Gastroesophageal sphincter (tissue), 4 donors: ENCODE measurements around the gene ELAC2. TPM values are rescaled to one million over a fixed set of nuclear protein-coding genes. Genes with fewer than 3 reads are reported as not detected.

Experiments used
- ATAC-seq: fragments of 150-250 bp; one replicate; pipeline ENCODE4 v1.9.1; 2016; ENCODE audit warnings: mild to moderate bottlenecking, moderate library complexity
- H3K27ac ChIP-seq, 4 donors: fragments of 200-600 bp; sonication (generic) in 3 of 4; 1 replicate in 3 of 4; 2 replicates in 1 of 4; pipeline ENCODE4 v1.5.1; 2016 to 2019
- H3K27me3 ChIP-seq: fragments of 200-600 bp; sonication (generic); one replicate; pipeline ENCODE4 v1.5.1; 2019
- H3K36me3 ChIP-seq, 2 donors: fragments of 200-600 bp; sonication (generic); one replicate each; pipeline ENCODE4 v1.5.1; 2019; ENCODE audit warnings: control low read depth in 1 of 2
- H3K4me1 ChIP-seq, 3 donors: fragments of 200-600 bp; sonication (generic); 1 replicate in 2 of 3; 2 replicates in 1 of 3; pipeline ENCODE4 v1.5.1; 2016 to 2019; ENCODE audit warnings: control low read depth in 2 of 3
- H3K4me3 ChIP-seq, 2 donors: fragments of 200-600 bp; sonication (generic); one replicate each; pipeline ENCODE4 v1.5.1; 2019; ENCODE audit warnings: mild to moderate bottlenecking in 1 of 2, moderate library complexity in 1 of 2
- H3K9me3 ChIP-seq, 3 donors: fragments of 200-600 bp; sonication (generic); one replicate each; pipeline ENCODE4 v1.5.1; 2017 to 2019; ENCODE audit warnings: control low read depth in 2 of 3
- EP300 ChIP-seq: sonication (generic); formaldehyde crosslinking; IDR thresholded peaks from one replicate; pipeline ENCODE4 v1.6.1; 2017; ENCODE audit warnings: antibody characterized with exemption, mild to moderate bottlenecking
- POLR2A ChIP-seq, 2 donors: fragments of 450-650 bp; IDR thresholded peaks; one replicate each; pipeline ENCODE4 v1.6.1; 2017; ENCODE audit warnings: antibody characterized with exemption in 2 of 2, mild to moderate bottlenecking in 2 of 2, moderate library complexity in 1 of 2
- POLR2AphosphoS5 ChIP-seq: sonication (generic); formaldehyde crosslinking; IDR thresholded peaks from one replicate; pipeline ENCODE4 v1.6.1; 2017; ENCODE audit warnings: antibody characterized with exemption
- WGBS, 2 donors: methylation state at CpG; one replicate each; pipeline ENCODE4 v1.1.5; 2018; ENCODE audit warnings: low coverage in 1 of 2; 5-methylcytosine and 5-hydroxymethylcytosine counted together
- total RNA-seq, 4 donors: library from RNA; depleted of rRNA; stranded (reverse); fragments of >200 nt; gene quantifications; one replicate each; pipeline ENCODE4 v1.1.0, GENCODE V29; 2016
- TF ChIP-seq, protein P1 (sequence below), 4 experiments: fragments of 200-600 bp in 2 of 4; fragments of 450-650 bp in 2 of 4; sonication (generic) in 1 of 4; IDR thresholded peaks; one replicate each; pipeline ENCODE4 v1.5.1; 2017 to 2019; ENCODE audit warnings: antibody characterized with exemption in 4 of 4, mild to moderate bottlenecking in 2 of 4, moderate library complexity in 2 of 4

The ELAC2 gene
- total RNA-seq, 4 donors from 2014 or later, result 54.9 to 97.1 (median 72.2) TPM

DNA sequence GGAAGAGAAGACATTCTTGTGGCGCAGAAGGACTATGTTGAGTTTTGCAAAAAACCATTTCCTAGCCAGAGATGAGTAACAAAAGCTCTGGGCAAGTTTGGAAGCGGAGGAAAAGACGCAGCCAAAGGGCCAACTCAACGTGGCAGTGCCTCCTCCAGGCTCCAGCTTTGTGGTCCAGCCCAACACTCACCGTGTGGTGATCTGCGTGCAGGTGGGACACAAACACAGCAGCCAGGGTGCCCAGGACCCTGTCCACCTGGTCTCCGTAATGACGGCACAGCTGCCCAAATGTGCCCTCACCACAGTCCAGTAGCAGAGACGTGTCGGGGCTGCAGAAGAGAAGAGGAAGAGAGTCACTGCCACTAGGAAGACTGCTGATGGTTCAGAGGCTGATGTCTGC is 21.5 kb downstream of the ELAC2 start:
- no peaks in the 10 kb centered on the region for H3K27me3 ChIP-seq
- no peak for ATAC-seq
- WGBS, 2 donors, result 93 to 100% methylated on average over 1 to 3 of the region's 10 CpGs
- H3K4me1 ChIP-seq, result no peaks in the 10 kb centered on the region
- no peak overlapping the region for H3K4me3 ChIP-seq
- H3K9me3 ChIP-seq, result no peaks in the 10 kb centered on the region
- no peak overlapping the region for H3K27ac ChIP-seq
- TF ChIP-seq EP300 (no peak), POLR2A (IDR thresholded peaks at IDR 0.05) (no peak), POLR2AphosphoS5 (no peak)
- TF ChIP-seq, protein P1, sequence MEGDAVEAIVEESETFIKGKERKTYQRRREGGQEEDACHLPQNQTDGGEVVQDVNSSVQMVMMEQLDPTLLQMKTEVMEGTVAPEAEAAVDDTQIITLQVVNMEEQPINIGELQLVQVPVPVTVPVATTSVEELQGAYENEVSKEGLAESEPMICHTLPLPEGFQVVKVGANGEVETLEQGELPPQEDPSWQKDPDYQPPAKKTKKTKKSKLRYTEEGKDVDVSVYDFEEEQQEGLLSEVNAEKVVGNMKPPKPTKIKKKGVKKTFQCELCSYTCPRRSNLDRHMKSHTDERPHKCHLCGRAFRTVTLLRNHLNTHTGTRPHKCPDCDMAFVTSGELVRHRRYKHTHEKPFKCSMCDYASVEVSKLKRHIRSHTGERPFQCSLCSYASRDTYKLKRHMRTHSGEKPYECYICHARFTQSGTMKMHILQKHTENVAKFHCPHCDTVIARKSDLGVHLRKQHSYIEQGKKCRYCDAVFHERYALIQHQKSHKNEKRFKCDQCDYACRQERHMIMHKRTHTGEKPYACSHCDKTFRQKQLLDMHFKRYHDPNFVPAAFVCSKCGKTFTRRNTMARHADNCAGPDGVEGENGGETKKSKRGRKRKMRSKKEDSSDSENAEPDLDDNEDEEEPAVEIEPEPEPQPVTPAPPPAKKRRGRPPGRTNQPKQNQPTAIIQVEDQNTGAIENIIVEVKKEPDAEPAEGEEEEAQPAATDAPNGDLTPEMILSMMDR (IDR thresholded peaks at IDR 0.05), result no peak
- H3K36me3 ChIP-seq, result peaks cover 0 to 100% of the 10 kb centered on the region in 2 donors

DNA sequence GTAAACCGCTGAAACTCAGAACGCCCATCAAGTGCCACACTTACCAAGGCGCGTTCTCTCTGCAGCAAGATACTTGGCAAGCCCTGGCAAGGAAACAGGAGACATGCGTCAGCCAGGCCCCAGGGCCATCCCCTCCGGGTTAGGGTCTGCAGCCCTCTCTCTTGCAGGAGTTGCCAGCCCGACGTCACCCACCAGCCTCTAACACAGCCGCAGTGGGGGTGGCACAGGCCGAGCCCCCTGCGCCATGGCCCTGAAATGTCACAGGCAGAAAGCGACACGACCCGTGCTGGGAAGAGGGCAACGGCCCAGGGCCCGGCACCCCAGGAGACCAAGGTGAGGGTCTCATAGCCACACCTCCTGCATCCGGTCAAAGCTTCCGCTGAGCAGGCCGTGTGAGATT is 21.9 kb downstream of the ELAC2 start:
- H3K36me3 ChIP-seq, result peaks cover 0 to 100% of the 10 kb centered on the region in 2 donors
- no peak overlapping the region for H3K4me3 ChIP-seq
- no peak overlapping the region for H3K27ac ChIP-seq
- WGBS, 2 donors, result 85% methylated on average over 4 of the region's 19 CpGs; no CpG with 5 or more reads in 1 of the 2 donors
- ATAC-seq, result no peak
- no peaks in the 10 kb centered on the region for H3K27me3 ChIP-seq
- H3K4me1 ChIP-seq, result no peaks in the 10 kb centered on the region
- TF ChIP-seq POLR2AphosphoS5, result no peak
- TF ChIP-seq POLR2A (IDR thresholded peaks at IDR 0.05), result no peak
- TF ChIP-seq EP300, result no peak
- TF ChIP-seq, protein P1 (IDR thresholded peaks at IDR 0.05), result no peak
- no peaks in the 10 kb centered on the region for H3K9me3 ChIP-seq

DNA sequence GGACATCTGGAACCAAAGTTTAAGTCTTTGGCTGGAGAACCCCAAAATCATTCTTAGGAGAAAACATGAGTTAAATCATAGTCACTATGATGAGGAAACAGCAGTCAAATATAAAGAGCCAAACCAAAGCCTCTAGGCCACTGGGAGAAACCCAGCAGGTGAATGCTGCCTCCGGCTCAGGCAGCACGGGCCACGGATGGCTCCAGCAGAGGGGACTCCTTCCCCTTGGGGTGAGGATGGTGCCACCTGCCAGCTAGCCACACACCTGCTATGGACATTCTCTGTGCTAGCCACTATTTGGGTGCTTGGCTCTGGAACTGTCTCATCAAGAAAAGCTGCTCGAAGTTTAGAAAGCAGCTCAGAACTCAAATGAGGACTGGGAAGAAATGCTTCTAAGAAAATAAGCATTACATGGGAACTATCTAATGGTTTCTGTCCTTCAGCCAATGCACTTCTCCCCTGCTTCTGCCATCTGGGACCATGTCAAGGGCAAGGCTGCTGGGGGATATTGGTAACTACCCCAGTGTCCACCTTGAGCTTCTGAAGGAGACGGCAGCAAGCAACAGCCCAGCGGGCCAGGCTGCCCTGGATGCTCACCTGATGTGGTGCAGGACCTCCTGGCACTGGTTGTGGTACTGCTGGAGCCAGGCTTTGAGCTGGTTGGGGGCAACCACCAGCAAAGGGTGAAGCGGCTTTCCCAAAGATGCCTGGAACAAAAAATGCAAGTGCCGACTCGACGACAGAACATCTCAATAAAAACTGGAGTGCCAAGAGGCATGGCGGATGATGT is 22.5 kb downstream of the ELAC2 start:
- Histone ChIP-seq H3K27ac (no peak overlapping the region), H3K27me3 (no peaks in the 10 kb centered on the region), H3K4me3 (no peak overlapping the region), H3K4me1 (no peaks in the 10 kb centered on the region), H3K9me3 (no peaks in the 10 kb centered on the region), H3K36me3 (peaks cover 0 to 100% of the 10 kb centered on the region in 2 donors)
- ATAC-seq, result no peak
- TF ChIP-seq EP300 (no peak), POLR2AphosphoS5 (no peak), POLR2A (IDR thresholded peaks at IDR 0.05) (no peak)
- TF ChIP-seq, protein P1 (IDR thresholded peaks at IDR 0.05), result no peak
- 89 to 100% methylated on average over 1 to 3 of the region's 11 CpGs for WGBS, 2 donors

DNA sequence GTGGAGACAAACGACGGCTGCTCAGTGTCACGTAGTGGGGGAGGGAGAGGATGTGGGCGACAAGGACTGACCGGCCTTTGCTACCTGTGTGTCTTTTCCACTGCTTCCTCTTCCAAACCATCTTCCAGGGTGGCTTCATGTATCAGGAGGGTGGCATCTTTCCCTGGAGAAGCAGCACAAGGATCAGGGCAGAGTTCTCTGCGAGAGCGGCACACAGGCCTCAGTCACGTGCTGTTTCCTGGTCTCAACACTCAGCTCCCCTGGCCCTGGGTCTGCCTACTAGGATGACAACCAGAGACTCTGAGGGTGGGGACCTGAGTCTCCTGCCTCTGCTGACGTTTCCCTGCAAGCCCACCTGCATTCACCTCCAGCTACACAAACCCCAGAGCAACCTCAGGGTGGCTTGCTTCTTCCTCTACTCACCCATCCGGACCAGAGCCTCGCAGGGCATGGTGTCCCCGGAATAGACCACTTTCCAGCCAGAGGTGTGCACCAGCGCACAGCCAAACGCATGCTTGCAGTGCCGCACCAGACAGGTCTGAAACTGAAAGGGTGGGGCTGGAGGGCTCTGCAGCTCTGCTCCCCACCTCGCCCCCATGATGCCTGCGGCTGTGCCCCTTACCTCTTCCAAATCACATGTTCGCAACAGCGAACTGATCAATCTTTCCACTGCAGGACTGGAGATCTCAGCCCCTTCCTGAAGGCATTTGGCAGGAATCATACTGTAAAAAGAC is 23.3 kb downstream of the ELAC2 start:
- no peak overlapping the region for H3K4me3 ChIP-seq
- H3K9me3 ChIP-seq, result no peaks in the 10 kb centered on the region
- 81 to 89% methylated on average over 5 to 6 of the region's 19 CpGs for WGBS, 2 donors
- no peaks in the 10 kb centered on the region for H3K4me1 ChIP-seq
- peaks cover 0 to 98% of the 10 kb centered on the region in 2 donors for H3K36me3 ChIP-seq
- H3K27me3 ChIP-seq, result no peaks in the 10 kb centered on the region
- TF ChIP-seq POLR2AphosphoS5 (no peak), POLR2A (IDR thresholded peaks at IDR 0.05) (no peak), EP300 (no peak)
- TF ChIP-seq, protein P1 (IDR thresholded peaks at IDR 0.05), result no peak
- H3K27ac ChIP-seq, result no peak overlapping the region
- no peak for ATAC-seq
